HG02642 (cell line): ENCODE results near the gene PIP5KL1.

Source experiments
- ATAC-seq: cut with Tn5 transposase; IDR thresholded peaks from one replicate; pipeline ENCODE4 v1.9.1; 2021; ENCODE audit warnings: mild to moderate bottlenecking; ENCODE audit not compliant: unreplicated experiment, poor library complexity

Gene PIP5KL1, protein sequence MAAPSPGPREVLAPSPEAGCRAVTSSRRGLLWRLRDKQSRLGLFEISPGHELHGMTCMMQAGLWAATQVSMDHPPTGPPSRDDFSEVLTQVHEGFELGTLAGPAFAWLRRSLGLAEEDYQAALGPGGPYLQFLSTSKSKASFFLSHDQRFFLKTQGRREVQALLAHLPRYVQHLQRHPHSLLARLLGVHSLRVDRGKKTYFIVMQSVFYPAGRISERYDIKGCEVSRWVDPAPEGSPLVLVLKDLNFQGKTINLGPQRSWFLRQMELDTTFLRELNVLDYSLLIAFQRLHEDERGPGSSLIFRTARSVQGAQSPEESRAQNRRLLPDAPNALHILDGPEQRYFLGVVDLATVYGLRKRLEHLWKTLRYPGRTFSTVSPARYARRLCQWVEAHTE

DNA sequence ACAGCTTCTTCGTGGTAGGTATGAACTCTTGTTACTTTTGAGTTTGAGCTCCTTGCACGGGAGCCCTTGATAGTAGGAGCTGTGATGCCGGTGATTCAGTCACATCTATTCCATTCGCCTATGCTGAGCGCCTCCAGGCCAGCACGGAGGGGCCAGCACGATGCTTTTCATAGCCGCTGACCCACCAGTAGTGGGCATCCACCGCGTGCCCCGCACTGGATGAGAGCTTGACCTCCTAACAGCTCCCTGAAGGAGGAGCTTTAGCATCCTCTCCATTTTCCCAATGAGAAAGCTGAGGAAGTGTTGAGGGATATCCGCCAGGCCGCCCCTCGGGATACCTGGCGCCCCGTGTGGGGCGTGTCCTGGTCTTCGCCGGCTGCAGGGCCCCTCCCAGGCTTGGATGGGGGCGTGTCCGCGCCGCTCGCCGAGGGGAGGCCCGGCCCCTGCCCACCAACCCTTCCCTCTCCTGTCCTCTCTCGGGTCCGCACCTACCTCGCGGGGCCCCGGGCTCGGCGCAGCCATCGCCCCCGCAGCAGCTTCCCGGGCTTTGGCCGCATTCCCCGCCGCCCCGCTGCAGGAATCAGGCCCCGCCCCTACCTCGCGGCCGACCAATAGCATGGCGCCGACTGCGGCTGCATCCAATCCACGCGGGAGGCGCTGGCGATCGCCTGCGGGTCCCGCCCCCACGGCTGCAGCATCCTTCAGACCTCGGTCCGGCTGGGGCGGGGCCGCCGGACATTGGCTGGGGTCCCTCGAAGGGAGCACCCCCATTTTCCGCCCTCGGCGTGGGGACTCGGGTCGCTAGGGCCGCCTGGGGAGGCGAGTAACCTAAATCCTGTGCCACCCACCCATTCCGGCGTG is at the start of gene PIP5KL1:
Gene PIP5KL1, minus strand, starts transcription at position 547 of the 861 bp plus-strand sequence. Its CDS starts 25 bp downstream, at position 522.
- peak; percentile 80 for ATAC-seq

DNA sequence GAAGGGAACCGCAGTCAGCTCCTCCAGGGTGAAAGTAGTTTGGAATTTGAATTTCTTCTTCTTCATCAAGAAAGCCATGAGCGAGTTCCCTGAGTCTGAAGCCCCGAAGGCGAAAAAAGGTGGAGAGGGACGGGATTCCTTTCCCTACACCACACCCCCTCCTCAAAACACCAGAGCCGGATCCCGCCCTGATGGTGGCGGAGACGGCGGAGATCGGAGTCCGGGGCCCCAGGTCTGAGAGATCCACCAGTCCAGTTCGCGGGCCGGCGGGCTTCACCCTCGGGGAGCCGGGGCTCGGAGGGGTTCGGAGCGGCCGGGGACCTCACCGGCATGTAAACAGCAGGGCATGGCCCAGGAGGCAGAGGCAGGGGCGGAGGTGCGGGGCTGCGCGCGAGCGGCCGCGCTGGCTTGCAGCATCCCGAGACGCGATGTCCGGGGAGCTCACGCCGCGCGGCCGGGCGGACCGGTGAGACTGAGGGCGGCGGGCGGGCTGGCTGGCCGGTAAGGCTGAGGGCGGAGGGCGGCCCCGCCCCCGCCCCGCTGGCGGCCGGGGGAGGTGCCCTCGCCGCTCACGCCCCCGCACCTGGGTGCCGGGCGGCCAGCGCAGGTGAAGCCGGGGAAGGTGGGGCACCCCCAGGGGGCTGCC is 49.6 kb upstream of the PIP5KL1 start:
- peak; percentile 47 for ATAC-seq

DNA sequence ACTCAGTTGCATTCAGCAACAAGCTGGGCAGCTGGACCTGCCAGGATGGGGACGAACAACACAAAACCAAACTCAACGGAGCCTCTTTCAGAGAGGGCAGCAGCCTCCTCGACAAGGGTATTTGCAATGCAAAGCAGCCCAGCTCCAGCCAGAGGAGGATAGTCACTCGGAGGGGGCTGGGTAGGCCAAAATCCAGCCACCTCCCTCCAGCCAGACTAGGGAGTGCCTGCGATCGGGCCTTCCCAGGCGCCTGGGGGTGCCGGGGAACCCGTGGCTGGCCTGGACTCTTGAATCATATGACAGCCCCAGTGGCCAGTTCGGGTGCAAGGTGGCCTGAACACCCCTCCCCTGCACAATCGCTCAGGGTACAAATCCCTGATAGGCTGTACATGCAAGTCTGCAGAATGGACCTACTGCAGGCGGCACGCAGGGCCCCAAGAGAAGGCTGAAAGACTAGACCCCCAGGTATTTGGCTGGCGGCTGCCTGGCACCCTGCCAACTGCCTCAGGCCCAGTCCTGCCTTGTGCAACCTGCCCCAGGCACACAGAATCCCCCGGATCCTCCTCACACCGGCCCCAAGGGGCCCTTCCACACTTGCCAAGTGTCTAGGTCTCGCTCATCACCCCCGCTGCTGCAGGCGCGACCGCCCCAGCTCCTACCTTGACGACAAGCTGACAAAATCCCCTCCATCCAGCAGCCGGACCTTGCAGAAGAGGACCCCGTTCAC is 48.9 kb upstream of the PIP5KL1 start:
- ATAC-seq: peak; percentile 25

DNA sequence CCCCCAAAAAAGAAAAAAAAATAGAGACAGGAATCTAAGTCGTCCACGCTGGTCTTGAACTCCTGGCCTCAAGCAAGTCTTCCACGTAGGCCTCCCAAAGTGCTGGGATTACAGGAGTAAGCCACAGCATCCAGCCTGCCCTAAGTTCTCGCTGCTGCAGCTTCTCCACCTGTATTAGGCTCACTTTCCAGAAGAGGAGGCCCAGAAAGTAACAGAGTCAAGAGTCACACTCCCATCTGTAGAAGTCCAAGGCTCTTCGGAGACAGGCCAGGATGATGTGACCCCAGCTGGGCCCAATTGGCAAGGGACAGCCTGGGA is 48.4 kb upstream of the PIP5KL1 start:
- no peak for ATAC-seq

DNA sequence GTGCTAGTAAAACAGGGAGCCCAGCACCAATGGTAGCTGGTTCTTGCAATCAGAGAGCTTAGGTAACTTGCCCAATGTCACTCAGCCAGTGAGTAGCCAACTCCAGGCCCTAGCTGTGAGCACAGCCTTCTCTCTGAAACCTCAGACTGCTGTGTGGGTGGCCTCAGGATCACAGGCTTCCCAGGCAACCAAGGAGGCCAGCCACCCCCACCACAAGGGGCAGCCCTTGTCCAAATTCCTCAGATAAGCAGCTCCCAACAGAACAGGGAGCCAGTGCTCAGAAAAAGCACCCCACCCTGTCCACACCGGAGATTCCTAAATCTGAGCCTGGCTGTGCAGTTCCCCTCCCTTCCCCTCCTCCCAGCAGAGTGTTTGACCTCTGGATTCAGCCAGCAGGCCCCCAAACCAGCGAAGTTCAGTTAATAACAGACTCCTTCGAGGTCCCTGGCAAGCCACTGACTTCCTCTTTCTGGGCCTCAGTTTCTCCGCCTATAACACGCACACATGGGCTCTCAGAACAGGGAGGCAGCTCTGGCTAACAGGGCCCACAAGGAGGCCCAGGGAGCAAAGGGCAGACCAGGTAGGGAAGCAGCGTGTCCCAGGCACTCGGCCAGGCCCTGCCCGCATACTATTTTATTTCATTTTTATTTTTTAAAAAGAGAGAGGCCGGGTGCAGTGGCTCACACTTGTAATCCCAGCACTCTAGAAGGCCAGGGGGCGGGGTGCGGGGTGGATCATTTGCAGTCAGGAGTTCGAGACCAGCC is 47.5 kb upstream of the PIP5KL1 start:
- ATAC-seq: no peak

DNA sequence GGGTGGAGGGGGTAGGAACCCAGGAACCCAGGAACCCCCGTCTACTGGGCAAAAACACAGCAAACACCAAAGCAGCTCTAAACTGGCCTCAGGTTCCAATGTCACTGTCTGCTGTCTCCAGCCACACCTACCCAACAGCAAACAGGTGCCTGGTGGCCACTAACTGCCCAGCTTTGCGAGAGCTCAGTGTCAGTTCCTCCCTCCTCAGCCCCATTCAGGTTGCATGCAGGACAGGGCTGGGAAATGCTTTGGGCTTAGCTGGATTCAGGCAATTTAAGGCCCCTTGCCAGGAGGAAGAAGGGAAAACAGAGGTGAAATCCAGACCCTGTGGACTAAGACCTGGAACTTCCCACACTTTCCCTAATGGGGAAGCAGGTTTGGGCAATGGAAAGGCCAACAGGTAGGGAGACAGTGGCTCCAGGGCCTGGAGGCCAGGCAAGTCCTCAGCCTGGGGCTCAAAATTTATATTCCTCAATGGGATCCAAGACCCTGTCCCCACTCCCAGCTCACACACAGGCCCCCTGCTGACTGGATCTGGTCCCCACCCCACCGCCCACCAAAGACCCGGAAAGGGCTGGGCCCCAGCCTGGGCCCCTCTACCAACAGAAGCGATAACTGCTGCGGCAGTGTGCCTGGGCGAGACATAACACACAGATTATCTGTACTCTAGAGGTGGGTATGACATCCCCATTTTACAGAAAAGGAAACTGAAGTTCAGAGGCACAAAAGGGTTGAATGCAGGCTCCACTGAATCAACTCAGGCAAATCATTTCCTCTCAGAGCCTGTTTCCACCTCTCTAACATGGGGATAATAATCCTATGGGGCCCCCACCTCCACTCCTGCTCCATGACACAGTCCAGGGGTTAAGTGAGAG is 46.7 kb upstream of the PIP5KL1 start:
- no peak for ATAC-seq

DNA sequence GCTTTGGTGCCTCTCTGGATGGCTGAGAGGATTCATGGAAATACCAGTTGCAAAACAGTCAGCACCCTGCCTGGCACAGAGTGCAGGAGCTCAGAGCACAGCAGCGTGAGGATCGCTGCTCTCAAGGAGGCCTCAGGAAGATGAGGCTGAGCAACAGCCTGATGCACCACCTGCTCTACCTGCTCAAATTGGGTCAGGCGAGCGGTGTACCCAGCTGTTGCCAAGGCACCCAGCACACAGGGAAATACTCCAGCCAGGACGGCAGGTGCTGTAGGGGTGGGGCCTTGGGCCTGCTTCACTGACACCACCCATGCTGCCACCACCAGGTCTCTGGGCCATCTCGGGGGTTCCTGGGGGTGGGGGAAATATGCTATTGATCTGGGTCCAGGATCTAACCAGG is 45.9 kb upstream of the PIP5KL1 start:
- ATAC-seq: no peak

DNA sequence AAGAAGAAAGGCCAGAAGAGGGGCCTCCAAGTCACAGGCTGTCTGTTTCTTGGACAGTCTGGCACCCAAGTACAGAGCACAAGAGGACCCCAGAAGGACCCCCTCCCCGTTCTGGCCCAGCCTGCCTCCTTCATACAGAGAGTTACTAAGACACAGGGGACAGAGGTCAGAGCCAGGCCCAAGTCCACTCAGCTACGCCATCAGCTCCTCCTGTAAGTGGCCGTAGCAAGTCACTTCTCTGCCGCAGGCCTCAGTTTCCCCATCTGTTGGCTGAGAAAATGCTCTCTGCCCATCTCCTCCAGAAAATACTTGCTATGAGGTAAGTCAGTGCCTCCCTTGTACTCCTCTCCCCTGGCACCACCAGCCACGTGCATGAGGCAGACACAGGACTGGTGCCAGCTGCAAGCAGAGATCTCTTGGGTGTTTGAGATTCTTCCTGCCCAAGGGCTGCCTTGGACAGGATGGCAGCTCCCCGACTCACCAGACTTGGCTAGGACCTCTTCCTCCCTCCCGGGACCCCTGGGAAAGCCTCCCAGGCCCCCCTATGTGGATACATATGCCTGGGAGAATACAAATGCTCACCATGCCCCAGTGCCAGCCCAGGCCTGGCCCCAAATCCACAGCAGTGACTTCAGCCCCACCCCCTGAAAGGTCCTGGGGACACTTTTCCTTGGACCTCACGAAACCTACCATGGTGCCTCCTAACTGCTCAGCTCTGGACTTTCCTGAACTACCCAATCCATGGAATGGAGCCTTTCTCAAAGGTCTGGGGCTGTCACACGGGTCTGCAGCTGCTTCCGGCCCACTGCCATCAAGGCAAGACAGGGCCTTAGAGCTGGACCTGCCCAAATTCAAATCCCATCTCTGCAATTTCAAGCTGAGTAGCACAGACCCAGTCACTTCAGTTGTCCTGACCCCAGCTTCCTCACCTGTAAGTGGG is 45.1 kb upstream of the PIP5KL1 start:
- no peak for ATAC-seq

DNA sequence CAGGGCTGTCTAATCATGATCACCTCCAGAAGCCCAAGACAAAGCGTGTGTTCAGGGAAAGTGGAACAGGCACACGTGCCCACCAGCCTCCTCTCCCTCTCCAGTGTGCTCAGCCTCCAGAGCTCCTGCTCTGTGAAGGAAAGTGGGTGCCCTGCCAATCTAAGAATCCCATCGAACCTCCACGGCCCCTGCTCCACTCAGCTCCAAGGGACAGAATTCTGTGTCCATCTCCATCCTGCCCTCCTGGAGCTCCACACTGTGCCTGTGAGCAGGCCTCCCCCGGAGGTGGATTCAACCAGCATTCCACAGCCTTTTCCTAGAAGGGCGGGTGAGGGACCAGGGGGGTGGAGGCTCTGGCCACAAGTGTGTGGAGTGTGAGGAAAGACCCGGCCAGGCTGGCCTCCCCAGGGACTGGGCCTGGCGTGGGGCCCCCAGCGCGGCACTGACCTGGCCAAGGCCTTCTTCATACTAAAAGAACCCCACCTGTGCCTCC is 44.2 kb upstream of the PIP5KL1 start:
- no peak for ATAC-seq

DNA sequence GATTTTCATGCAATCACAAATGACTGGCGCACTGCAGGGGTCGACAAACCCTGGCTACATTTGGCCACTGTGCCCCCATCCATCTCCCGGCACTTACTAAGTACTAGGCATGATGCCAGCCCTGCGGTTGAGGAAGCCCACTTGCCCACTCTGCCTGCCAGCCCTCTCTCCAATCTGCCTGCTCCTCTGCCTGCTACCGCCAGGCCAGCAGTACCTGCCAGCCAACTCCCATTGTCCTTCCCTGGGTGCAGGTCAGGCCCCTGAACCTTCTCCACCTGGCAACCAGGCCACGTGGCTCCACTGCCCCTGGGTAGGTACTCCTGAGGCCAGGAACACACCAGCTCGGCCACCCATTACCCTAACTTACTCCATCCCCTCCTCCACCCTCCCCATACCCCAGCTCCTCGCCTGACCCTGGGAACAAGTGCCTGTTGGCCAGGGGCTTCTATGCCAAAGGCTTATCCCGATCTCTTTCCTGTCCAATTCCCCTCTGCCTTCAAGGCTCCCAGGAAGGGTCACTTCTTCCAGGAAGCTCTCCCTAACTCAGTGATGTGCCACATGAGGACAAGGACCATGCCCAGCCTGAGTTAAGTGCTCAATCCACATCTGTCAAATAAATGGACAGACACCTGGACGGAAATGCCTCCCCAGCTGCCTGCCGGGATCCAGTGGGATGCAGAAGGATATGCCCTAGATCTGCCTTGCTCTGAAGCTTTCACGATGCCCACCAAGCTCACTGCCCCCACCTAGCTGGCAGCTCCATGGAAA is 43.6 kb upstream of the PIP5KL1 start:
- no peak for ATAC-seq

DNA sequence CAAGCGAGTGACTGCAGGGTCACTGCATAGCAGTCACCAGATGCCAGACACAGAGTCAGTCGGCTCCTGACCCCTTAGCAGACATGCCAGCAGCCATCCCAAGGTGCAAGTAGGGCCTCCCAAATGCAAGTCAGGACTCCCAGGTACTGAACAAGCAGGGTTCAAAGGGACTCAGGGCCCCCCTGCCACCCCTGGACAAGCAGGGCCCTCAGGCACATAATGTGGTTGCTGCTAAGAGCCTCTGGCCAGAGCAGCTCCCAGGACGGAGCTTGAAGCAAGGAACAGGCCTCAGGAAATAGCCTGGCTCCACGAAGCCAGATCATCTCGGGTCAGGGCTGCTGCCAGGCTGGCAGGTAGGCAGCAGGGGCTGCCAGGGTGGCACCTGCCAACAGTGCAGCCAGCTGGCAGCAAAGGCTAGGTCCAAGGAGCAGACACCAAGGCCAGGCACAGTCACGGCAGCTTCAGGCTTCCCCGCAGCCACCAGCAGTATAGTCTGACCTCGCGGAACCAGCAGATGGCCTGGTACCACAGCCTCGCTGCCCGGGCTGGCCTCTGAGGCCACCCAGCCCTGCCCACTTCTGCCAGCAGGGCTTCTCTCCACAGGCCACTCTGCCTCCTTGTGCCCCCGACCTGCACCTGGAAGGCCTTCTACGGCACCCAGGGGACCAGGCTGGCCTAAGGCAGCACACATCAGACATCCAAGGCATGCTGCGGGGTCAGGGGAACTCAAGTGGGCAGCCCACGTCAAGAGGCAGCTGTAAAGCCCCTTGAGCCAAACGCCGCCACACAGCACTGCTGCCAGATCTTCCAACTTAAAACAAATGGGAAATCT is 42.8 kb upstream of the PIP5KL1 start:
- ATAC-seq: no peak

DNA sequence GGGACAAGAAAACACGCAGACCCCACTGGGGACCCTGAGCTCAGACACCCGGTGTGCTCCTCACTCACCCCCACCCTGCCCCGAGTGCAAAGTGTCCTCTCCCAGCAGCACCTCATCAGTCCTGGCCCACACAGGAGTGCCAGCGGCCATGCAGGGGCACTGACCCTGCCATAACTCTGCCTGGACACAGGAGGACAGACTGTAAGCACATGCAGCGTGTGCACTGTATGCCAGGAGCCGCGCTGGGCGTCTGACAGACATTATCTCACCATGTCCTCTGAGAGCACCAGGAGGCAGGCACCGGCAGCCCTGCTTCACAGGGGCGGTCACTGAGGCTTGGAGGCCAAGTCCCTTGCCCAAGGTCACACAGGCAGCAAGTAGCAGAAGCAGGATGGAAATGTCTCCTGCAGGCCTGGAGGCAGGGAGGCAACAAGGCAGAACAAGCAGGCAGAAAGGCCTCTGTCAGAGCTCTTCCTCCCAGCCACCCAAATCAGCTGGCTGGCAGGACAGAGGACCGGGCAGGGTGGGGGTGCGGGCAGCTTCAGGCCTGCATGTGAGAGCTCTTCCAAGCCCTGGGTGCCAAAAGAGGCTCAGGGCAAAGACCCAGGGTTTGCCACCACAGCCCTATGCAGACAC is 41.8 kb upstream of the PIP5KL1 start:
- ATAC-seq: no peak

DNA sequence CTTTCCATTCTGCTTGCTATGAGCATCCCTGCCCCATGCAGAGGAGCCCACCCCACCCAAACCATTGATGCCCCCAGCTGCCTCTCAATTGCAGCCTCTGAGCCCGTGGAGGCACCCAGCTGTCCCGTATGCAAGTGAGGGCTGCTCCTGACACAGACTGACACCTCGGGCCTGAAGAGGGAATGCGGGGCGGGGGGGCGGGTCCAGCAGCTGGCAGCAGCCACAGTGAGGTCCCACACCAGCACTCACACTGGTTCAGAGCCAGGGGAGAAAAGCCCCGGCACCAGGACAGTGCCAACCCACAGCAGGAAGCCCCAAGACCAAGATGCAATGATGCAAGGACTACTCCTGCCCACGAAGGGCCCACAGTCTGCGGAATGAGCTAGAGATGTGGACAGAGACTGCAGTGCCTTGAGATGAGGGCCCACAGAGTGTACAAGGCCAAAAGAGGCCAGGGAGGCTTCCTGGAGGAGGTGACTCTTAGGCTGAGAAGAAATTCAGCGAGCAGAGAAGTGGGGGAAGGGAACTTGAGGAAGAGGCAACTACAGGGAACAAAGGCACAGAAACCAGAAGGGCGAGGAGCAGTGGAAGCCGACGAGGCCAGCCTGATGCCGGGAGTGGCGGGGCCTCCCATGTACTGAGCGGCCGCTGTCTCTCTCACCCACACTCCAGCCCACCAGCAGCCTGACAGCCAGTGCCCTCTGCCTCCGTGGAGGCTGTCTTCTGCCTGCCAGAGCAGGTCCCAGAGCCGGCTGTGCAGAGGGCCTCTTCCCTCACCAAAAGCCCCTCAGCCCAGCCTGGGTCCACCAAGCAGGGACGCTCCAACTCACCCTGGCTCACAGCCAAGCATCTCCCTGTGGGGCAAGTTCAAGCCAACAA is 41.0 kb upstream of the PIP5KL1 start:
- ATAC-seq: no peak
